HG02840 (cell line): Measurements from ENCODE around the gene SIGMAR1.

Experiments
- ATAC-seq: cut with Tn5 transposase; IDR thresholded peaks from one replicate; pipeline ENCODE4 v1.9.1; 2021; ENCODE audit warnings: mild to moderate bottlenecking, moderate library complexity, moderate number of reproducible peaks; ENCODE audit not compliant: unreplicated experiment, low FRiP score

The SIGMAR1 gene

DNA sequence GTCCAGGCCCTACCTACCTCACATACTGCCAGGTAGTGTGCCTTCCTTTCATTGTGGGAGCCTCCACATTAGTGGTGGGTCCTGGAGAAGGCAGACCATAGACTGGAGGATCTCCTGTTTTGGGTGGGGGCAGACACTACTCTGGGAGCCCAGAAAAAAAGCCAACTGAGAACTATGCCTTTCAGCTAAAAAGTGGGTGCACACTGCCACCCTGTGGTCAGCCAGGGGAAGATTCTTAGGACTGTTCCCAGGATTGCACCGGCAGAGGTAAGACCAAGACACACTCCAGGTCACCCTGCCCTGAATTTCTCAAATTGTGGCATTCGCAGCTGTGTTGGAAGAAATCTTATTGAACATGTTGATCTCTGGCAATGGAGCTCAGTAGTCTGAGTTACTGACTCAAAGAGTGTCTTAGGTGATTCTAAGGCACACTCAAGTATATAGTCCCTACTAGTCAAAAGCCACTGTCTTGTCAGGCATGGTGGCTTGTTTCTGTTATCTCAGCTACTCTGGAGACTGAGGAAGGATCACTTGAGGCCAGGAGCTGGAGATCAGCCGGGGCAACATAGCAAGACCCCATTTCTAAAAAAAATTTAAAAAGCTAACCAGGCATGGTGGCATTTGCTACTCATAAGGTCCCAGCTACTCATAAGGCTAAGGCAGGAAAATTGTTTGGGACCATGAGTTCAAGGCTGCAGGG, 3.6 kb downstream of the SIGMAR1 start:
- ATAC-seq = no peak

- no peak for ATAC-seq
Measured at GRCh38 chr9:34633166-34633565, 4.4 kb downstream of the SIGMAR1 start.

DNA sequence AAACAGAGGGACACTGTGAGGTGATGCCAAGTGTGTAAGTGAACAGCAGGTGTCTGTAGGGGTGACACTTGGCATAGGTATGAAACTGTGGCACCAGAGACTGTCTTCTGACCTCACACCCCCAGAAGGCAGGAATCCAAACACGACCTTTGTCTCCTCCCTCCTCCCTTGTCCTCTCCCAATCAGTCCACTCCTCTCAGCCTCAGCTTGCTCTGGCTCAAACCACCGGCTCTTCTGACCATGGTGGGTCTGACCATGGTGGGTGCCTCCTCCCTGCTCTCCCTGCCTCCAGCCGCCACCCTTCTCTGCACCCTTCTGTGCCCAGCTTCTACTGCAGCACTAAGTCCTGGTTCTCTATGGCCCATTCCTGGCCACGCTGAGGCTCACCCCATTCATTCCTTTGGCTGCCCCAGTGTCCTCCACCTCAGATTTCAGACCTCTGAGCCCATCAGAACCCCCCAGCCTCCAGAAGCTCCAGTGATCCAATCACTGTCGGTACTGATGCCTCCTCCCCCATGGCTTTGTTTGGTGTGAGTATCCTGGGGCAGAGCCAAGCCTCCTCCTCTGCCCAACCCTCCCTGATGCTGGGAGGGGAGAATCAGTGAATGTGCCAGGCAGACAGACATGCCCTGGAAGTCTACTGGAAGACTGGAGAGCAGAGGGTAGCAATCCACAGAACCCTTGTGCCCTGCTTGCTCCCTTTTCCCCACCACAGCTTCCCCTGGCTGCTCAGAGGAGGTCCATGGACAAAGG, 7.0 kb downstream of the SIGMAR1 start:
- no peak for ATAC-seq

- no peak for ATAC-seq
Measured at GRCh38 chr9:34629491-34629808, 8.1 kb downstream of the SIGMAR1 start.

- ATAC-seq = no peak
Measured at GRCh38 chr9:34628656-34629490, 8.7 kb downstream of the SIGMAR1 start, which contains the start of gene ARID3C. Gene ARID3C (minus strand): TSS chr9:34629066. CDS start chr9:34628014, 1,052 bp downstream.

DNA sequence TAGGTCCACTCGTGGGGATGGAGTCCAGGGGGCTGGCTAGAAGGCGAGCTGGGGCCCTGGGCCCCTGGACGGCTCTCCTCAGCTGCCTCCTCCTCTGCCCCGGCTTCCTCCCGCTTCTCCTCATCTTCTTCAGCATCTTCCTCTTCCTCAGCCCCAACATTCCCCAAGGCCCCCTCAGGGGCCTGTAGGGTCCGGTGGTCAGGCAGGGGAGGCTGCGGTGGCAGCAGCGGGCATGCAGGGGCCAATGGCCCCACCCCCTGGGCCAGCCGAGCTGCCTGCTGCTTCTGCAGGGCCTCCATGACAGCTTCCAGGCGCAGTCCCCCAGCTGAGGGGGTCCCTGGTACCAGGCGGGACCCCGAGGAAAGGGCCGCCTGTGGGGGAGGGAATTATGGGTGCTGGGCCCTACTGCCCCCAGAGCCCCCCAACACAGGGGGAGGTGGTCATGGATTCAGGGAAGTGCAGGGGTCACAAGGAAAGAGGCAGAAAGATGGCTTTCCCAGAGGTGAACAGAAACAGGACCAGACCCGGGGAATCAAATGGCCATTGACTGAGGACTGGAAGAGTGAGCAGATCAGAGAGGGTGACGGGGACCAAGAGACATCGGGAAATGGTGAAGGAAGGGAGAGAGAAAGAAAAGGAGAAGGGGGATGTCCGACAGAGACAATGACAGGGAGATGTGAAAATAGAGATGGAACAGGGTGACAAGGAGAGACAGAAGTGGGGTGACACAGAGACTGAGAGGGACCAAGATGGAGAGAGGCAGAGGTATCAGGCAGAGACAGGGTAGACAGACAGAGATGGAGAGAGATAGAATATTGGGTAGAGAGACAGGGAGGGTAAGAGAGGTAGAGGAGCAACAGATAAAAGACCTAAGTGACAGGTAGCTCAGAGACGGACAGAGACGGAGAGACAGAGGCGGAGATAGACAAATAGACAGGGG, 9.6 kb downstream of the SIGMAR1 start:
- ATAC-seq = no peak

GRCh38 chr9:34625186-34625486, 12.5 kb downstream of the SIGMAR1 start:
- no peak for ATAC-seq

- no peak for ATAC-seq
Measured at GRCh38 chr9:34624475-34625185, 13.0 kb downstream of the SIGMAR1 start.

- ATAC-seq = no peak
Measured at GRCh38 chr9:34623374-34624235, 14.0 kb downstream of the SIGMAR1 start.

DNA sequence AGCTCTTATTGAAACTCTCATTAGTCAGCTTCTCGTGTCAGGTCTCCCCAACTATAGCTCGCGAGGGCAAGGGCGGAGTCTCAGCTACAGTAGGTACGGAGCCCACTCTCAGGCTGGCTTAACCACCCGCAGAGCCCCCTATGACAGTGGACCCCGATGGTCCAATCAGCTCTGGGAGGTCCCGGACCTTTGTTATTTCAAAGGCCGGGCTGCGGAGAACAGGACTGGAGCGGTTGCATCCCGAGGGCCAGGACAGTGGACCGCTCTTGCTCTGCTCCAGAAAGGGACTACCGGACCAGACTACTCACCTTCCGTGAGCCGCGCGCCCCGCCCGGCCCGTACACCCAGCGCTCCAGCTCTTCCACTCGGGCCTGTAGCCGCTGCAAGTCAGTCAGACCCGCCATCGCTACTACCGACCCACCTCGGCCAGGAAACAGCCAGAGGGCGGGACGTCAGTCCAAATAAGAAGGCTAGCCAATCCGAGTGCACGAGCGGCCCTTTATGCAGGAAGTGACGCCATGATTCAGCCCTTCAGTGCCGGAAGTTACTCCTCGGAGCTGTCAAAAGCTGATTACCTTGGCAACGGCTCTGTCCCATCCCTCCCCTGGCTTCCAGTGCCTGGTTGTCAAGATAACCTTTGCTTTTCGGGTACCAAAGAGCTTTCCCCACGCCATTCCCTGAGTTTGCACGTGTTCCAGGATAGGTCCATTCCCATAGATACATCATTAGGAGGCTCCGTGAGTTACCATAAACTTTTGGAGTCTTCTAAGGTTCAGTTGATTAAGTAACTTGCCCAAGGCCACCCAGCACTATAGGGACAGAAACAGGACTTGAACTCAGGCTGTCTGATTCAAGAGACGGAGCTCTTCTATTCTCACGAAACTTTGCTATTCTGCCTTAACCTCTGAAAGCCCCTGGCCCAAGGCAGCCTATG, 17.3 kb downstream of the SIGMAR1 start, which contains the start of gene DCTN3:
TSS of gene DCTN3 (minus strand) at position 435 of the 934 bp plus-strand sequence. CDS start at position 404, 31 bp downstream.
- peak; percentile 97 for ATAC-seq

DNA sequence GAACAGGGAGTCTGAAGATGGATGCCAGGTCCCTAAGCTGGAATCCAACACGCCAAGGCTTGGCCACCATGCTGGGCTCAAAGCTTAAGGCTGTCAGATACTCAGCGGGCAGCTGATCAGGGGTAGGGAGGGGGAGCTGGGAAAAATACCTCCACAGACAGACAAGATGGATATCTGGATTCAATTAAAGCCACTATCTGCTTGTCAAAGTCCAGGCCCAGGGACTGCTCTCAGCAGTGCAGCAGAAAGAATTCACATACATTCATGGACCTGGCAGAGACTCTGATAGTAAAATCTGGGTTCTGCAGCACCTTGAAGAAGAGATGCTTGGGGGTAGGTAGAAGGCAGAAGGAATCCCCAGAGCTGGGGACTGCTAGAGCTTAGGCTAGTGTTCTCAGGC, 22.5 kb downstream of the SIGMAR1 start:
- no peak for ATAC-seq

DNA sequence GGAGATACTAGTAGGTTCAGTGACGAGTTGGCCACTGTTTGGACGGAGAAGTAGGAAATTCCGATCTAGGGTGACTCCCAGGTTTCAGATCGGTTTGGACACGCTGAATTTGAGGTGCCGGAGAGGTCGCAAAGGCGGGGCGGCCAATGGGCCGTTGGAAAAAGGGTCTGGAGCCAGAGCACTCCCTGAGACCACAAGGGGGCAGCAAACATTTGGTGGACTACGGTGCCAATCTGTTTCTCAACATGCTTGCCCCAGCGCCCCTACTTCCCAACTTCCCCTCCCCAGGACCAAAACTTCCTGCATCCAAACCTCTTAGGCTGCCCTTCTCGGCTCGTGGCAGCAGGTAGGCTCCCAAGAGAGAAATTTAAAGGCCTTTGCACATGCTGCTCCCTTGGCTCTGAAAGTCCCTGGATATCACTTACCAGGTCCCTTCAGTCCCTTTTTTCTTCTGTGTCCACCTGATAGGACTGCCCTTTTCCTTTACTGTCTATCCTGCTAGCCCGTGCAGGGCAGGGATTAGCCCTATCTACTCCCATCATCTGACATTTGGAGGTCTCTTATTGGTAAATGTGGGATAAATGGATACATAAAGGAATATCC, 24.7 kb downstream of the SIGMAR1 start:
- no peak for ATAC-seq

DNA sequence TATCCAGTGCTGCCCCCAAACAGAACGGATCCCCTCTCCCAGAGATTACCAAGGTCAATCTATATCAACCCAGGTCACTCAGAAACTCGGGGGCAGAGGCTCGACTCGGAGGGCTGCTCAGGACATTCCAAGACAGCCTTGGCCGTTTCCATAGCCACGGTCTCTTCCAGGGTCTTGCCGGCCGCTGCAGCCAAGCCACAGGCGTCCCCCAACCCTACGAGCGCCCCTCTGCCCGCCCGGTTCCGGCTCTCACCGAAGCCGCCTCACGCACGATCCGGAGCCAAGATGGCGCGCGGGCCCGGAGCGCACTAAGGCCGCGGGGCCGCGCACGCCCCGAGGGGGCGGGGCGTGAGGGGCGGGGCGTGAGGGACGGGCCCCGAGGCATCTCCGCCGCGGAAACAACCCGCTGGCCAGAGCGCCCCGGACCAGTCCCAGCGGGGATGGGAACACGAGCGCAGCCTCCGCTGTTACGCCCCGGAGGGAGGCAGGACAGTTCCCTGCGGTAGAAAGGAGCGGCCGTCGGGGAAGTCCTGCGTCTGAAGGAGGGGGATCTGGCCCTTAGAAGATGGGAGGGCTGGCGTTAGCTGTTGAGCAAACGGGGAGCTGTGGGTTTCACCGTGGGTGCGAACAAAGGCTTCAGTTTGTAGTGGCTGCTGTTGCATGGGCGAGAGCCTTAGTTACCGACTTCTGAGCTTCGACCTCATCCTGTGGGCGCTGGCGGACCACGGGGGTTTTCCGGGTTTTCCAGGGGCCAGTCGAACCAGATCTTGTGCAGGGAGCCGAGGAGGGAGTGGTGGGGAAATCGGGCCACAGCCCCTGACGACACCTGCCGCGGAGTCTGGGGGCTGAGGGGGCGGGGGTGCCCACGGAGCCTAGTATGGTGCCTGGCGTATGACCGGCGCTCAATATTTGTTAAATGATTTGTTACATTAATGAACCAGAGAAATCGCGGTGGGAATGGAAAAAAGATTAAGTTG, 25.5 kb downstream of the SIGMAR1 start, which contains the start of gene RPP25L:
TSS of gene RPP25L (minus strand) at position 287 of the 977 bp plus-strand sequence. CDS start 801 bp downstream, outside the sequence.
- peak; percentile 82 for ATAC-seq

- ATAC-seq = no peak
Measured at GRCh38 chr9:34611251-34611810, 26.3 kb downstream of the SIGMAR1 start.

DNA sequence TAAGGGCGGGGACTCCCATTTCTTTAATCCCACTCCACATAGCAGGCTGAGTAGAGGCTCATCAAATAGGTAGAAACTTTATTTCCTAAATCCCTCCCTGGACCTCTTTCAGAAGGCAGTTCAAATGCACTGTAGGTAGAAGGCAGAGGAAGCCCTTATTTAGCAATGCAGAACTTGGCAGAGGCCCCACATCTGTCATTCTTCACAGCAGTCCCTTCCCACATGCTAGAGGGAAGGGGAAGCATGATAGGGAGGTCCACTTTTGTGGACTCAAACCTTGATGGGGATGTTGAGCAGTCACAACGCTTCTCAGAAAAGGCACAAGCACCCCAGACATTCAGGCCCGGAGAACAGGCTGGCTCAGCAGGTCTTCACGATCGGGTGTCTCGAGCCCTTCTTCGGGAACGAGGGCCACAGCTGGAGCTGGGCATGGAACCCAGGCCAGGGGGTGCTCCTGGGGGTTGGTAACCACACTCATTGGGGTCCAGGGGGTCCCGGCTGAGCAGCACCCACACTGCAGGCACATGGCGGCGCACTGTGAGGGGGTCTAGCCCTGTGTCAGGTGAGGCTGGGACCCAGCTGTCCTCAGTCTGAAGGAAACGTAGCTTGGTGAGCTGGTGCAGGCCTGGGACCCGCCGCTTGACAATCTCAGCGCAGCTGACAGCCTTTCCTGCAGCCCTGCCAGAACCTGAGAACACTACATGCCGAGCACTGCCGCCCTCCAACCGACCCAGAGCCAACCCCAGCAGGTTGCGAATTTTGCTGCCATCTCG, 27.0 kb downstream of the SIGMAR1 start:
- ATAC-seq = no peak
